ENCODE measurements around the gene HOMER1.

Gene HOMER1

DNA sequence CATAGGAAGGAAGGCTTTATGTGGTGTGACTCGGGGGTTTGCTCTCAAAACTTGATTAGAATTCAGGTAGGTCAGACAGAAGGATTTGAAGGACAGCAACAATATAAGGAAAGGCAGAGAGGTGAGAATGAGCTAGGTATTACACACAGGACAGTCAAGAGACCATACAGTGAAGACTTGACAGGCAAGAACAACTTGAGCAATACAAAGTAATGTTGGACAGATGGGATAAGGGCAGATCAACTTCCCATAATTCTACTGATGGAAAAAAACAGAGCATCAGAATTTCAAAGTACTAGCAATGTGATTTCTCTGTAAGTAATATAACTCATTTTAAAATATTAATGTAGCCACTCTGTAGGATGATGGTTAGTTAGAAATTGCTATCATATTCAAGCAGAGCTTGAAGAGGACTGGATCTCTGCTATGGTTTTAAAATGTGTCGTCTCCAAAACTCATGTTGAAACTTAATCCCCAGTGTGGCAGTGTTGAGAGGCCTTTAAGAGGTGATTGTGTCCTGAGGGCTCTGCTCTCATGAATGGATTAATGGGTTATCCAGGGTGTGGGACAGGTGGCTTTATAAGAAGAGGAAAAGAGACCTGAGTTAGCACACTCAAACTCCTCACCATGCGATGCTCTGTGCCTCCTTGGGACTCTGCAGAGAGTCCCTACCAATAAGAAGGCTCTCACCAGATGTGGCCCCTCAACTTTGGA, 22.4 kb upstream of the HOMER1 start:
- no peak for DNase-seq (ENCODE audit: low read depth)
- no peak overlapping the region for H3K4me3 ChIP-seq (replicated peaks; ENCODE audit: low read depth, low read length)
- TF ChIP-seq, protein P1, sequence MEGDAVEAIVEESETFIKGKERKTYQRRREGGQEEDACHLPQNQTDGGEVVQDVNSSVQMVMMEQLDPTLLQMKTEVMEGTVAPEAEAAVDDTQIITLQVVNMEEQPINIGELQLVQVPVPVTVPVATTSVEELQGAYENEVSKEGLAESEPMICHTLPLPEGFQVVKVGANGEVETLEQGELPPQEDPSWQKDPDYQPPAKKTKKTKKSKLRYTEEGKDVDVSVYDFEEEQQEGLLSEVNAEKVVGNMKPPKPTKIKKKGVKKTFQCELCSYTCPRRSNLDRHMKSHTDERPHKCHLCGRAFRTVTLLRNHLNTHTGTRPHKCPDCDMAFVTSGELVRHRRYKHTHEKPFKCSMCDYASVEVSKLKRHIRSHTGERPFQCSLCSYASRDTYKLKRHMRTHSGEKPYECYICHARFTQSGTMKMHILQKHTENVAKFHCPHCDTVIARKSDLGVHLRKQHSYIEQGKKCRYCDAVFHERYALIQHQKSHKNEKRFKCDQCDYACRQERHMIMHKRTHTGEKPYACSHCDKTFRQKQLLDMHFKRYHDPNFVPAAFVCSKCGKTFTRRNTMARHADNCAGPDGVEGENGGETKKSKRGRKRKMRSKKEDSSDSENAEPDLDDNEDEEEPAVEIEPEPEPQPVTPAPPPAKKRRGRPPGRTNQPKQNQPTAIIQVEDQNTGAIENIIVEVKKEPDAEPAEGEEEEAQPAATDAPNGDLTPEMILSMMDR (IDR thresholded peaks at IDR 0.05; ENCODE audit: low read length, missing control alignments), result no peak

DNA sequence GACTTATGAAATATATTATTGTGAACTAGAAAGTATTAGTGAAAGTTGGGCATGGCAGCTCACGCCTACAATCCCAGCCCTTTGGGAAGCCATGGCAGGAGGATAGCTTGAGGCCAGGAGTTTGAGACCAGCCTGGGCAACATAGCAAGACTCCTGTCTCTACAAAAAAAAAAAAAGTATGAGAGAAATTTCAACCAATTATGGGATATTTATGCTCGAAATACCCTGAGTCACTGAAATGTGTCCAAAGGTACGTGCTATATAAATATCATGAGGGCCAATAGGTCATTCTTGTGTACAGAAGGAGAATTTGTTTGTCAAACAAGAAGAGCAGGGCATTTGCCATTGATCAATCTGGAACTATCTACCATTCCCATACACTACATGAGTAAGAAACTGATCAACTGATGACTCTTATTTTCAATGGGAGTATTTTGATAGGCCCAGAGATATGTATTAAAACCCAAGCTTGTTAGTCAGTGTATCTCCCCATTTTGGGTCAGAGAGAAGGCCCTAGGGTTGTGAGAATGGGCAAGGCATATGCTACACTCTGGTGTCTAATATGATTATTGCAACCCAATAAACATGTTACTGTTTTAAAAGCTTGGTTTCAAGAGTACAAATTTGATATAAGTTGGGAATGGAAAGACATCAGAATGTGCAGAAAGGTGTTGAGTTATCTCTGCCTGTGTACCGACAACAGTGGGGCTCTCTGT, 21.7 kb upstream of the HOMER1 start:
- no peak overlapping the region for H3K4me3 ChIP-seq (replicated peaks; ENCODE audit: low read depth, low read length)
- TF ChIP-seq, protein P1 (IDR thresholded peaks at IDR 0.05; ENCODE audit: low read length, missing control alignments), result no peak
- DNase-seq (ENCODE audit: low read depth), result no peak

DNA sequence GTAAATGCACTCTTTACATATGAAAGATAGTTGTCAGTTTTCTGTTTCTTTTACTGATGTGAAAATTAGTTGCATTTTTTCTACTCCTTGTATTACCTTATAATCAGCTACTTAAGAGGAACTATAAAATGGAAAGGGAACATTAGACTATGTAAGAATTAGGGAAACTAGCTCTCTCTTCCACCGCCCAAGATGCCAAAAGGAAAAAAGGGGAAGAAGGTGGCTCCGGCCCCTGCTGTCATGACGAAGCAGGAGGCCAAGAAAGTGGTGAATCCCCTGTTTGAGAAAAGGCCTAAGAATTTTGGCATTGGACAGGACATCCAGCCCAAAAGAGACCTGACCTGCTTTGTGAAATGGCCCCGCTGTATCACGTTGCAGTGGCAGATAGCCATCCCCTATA, 15.2 kb upstream of the HOMER1 start:
- no peak overlapping the region for H3K4me3 ChIP-seq (replicated peaks; ENCODE audit: low read depth, low read length)
- no peak for DNase-seq (ENCODE audit: low read depth)
- TF ChIP-seq, protein P1 (IDR thresholded peaks at IDR 0.05; ENCODE audit: low read length, missing control alignments), result no peak

DNA sequence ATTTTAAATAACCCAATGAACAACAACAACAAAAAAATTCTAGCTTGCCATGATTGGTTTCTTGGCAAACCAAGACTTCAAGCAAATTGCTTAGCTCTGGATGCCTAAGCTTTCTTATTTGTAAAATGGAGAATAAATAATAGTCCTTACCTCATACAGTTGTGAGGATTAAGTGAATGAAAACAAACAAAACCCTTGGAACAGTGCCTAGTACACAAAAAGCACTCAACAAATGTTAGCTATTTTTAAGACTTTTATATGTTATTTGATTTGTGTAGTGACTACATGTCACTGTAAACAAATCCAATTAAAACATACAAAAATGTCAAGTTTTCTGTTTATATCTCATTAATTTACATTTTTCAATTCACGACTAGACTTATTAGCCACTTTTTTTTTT, 13.5 kb upstream of the HOMER1 start:
- H3K4me3 ChIP-seq (replicated peaks; ENCODE audit: low read depth, low read length), result no peak overlapping the region
- DNase-seq (ENCODE audit: low read depth), result no peak
- TF ChIP-seq, protein P1 (IDR thresholded peaks at IDR 0.05; ENCODE audit: low read length, missing control alignments), result no peak

DNA sequence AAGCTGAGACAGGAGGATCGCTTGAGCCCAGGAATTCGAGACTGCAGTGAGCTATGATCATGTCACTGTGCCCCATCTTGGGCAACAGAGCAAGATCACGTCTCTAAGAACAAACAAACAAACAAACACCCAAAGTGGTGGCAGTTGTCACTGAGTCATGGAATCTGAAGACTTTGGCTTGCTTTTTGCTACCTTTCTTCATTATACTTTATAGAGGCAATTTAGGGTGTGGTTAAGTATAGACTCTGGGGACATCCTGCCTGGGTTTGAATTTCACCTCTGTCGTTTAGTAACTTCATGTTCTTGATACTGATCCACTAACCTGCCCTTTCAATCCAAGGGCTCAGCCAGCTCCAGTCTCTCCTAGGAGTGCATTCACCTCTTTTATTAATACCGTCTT, 13.0 kb upstream of the HOMER1 start:
- TF ChIP-seq, protein P1 (IDR thresholded peaks at IDR 0.05; ENCODE audit: low read length, missing control alignments), result no peak
- DNase-seq (ENCODE audit: low read depth), result no peak
- no peak overlapping the region for H3K4me3 ChIP-seq (replicated peaks; ENCODE audit: low read depth, low read length)

DNA sequence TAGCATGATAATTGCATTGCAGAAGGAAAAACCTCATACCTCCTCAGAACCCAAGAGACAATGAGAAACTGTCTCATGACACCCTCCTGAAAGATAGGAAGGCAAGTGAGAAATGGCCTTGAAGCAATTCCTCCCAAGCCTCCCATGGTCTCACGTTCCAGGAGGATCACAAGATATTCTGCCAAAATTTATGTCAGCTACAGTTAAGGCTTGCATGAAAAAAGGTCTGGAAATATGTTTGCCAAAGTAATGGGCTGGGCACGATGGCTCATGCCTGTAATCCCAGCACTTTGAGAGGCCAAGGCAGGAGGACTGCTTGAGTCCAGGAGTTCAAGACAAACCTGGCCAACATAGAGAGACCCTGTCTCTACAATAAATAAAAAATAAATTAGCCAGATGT, 12.6 kb upstream of the HOMER1 start:
- H3K4me3 ChIP-seq (replicated peaks; ENCODE audit: low read depth, low read length), result no peak overlapping the region
- no peak for DNase-seq (ENCODE audit: low read depth)
- TF ChIP-seq, protein P1 (IDR thresholded peaks at IDR 0.05; ENCODE audit: low read length, missing control alignments), result no peak

Measured in fibroblast of pulmonary artery (primary cell).